Measurements from ENCODE around the gene MRTFB.

DNA sequence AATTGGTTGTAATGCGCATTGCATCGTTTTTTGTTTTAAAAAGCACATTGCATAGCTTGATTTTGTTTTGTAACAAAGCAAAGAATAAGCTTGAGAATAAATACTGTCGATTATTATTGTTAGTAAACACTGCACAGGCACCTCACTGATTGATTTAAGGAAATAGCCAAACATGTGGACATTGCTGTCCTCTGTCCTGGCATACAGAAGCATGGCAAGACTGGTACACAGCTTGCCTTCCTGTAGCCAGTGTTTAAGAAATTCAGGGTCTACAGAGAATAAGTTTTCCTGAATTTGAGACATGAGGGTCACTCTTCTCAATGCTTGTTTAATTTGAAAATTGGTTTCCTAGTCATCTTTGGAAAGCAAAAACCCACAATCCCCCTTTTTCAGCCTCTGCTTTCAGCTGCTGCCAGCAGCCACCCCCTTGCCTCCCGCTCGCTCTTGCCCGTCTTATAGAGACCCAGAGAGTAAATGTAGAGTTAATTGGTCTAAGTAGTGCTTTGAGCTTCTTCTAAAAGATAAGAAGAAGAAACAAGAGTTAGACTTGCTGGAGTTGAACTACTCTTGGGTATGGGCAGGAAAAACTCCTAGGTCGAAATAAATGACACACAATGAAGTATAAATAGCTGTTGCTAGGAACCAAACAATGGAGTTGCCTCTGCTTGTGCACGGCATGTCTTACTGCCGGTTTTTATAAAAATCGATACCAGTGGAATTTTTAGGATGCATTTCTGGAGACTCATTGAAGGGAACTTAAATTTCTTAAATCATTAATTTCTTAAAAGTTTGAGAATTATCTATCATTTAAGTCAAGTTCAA is 116.6 kb downstream of the MRTFB start:
- TF ChIP-seq TOE1 (CRISPR knock-in tag; IDR thresholded peaks at IDR 0.05) (no peak), FOXK1 (CRISPR knock-in tag; IDR thresholded peaks at IDR 0.05; ENCODE audit: borderline replicate concordance, low read depth) (no peak), ZNF441 (CRISPR knock-in tag; IDR thresholded peaks at IDR 0.05; ENCODE audit: borderline replicate concordance) (no peak), ZSCAN30 (CRISPR knock-in tag; IDR thresholded peaks at IDR 0.05) (no peak), ZNF224 (CRISPR knock-in tag; IDR thresholded peaks at IDR 0.05) (no peak), RFXAP (CRISPR knock-in tag; IDR thresholded peaks at IDR 0.05; ENCODE audit: borderline replicate concordance) (no peak), ZFP36 (IDR thresholded peaks at IDR 0.05; ENCODE audit: borderline replicate concordance, low read depth, low read length, partially characterized antibody) (no peak)
- TF ChIP-seq, protein P1, sequence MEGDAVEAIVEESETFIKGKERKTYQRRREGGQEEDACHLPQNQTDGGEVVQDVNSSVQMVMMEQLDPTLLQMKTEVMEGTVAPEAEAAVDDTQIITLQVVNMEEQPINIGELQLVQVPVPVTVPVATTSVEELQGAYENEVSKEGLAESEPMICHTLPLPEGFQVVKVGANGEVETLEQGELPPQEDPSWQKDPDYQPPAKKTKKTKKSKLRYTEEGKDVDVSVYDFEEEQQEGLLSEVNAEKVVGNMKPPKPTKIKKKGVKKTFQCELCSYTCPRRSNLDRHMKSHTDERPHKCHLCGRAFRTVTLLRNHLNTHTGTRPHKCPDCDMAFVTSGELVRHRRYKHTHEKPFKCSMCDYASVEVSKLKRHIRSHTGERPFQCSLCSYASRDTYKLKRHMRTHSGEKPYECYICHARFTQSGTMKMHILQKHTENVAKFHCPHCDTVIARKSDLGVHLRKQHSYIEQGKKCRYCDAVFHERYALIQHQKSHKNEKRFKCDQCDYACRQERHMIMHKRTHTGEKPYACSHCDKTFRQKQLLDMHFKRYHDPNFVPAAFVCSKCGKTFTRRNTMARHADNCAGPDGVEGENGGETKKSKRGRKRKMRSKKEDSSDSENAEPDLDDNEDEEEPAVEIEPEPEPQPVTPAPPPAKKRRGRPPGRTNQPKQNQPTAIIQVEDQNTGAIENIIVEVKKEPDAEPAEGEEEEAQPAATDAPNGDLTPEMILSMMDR (CRISPR knock-in tag; IDR thresholded peaks at IDR 0.05) = no peak

All from HepG2 (cell line).